ENCODE measurements around the gene OR10G4. TPM values are rescaled to one million over a fixed set of nuclear protein-coding genes. Genes with fewer than 3 reads are reported as not detected.
"Not testable (repeated sequence)": the region's sequence is repeated elsewhere in the genome, so short reads cannot be mapped to it uniquely, and the experiment has no call there.

The OR10G4 gene
- total and polyA plus RNA-seq, 4 donors, result not detected

GRCh38 chr11:123977731-123978347 is 35.0 kb upstream of the OR10G4 start, which contains the start of gene OR10S1:
TSS of gene OR10S1 (minus strand) at chr11:123977781. CDS start at chr11:123977664, 117 bp downstream.
- no peak for ATAC-seq (ENCODE audit: insufficient read depth, low FRiP score)
- no peak within 1 kb of the TSS for H3K27ac ChIP-seq (ENCODE audit: low read depth in 1 of 2, low read length in 1 of 2)
- no peaks in the 10 kb centered on the region for H3K27me3 ChIP-seq (ENCODE audit: control insufficient read depth in 3 of 3, insufficient read depth in 3 of 3, low read length in 2 of 3)
- TF ChIP-seq CTCF (IDR thresholded peaks at IDR 0.05; ENCODE audit: control extremely low read depth, extremely low read depth), result no peak
- no peaks in the 10 kb centered on the region for H3K36me3 ChIP-seq (ENCODE audit: control insufficient read depth in 4 of 4, insufficient read depth in 4 of 4, low read length in 4 of 4)
- H3K4me3 ChIP-seq, result no peak within 1 kb of the TSS
- no peaks in the 10 kb centered on the region for H3K4me1 ChIP-seq (ENCODE audit: control insufficient read depth in 5 of 5, insufficient read depth in 5 of 5, low read length in 5 of 5)
- DNase-seq, result no peak
- H3K9me3 ChIP-seq (ENCODE audit: control insufficient read depth in 4 of 4, insufficient read depth in 3 of 4, low read length in 3 of 4), result peaks cover 0 to 5% (median 0%) of the 10 kb centered on the region in 4 donors
- no peak within 1 kb of the TSS for H3K9ac ChIP-seq (ENCODE audit: insufficient read depth in 1 of 2, low read length in 2 of 2)

- no peaks in the 10 kb centered on the region for H3K27me3 ChIP-seq (ENCODE audit: control insufficient read depth in 3 of 3, insufficient read depth in 3 of 3, low read length in 2 of 3)
- DNase-seq, result no peak
- H3K27ac ChIP-seq (ENCODE audit: low read depth in 1 of 2, low read length in 1 of 2), result no peak overlapping the region
- WGBS, 2 donors, result 85 to 87% methylated on average over 5 of the region's 5 CpGs
- TF ChIP-seq CTCF (IDR thresholded peaks at IDR 0.05; ENCODE audit: control extremely low read depth, extremely low read depth), result no peak
- no peaks in the 10 kb centered on the region for H3K4me1 ChIP-seq (ENCODE audit: control insufficient read depth in 5 of 5, insufficient read depth in 5 of 5, low read length in 5 of 5)
- H3K9me3 ChIP-seq (ENCODE audit: control insufficient read depth in 4 of 4, insufficient read depth in 3 of 4, low read length in 3 of 4), result peaks cover 0 to 5% (median 0%) of the 10 kb centered on the region in 4 donors
- no peak overlapping the region for H3K9ac ChIP-seq (ENCODE audit: insufficient read depth in 1 of 2, low read length in 2 of 2)
- no peaks in the 10 kb centered on the region for H3K36me3 ChIP-seq (ENCODE audit: control insufficient read depth in 4 of 4, insufficient read depth in 4 of 4, low read length in 4 of 4)
- ATAC-seq (ENCODE audit: insufficient read depth, low FRiP score), result no peak
- H3K4me3 ChIP-seq, result no peak overlapping the region
Observed at GRCh38 chr11:123979311-123979710, 33.5 kb upstream of the OR10G4 start.

- ATAC-seq (ENCODE audit: insufficient read depth, low FRiP score) (no peak), DNase-seq (no peak)
- Histone ChIP-seq H3K36me3 (ENCODE audit: control insufficient read depth in 4 of 4, insufficient read depth in 4 of 4, low read length in 4 of 4) (no peaks in the 10 kb centered on the region), H3K27ac (ENCODE audit: low read depth in 1 of 2, low read length in 1 of 2) (no peak within 1 kb of the TSS), H3K9me3 (ENCODE audit: control insufficient read depth in 4 of 4, insufficient read depth in 3 of 4, low read length in 3 of 4) (no peaks in the 10 kb centered on the region), H3K9ac (ENCODE audit: insufficient read depth in 1 of 2, low read length in 2 of 2) (no peak within 1 kb of the TSS), H3K4me3 (no peak within 1 kb of the TSS), H3K4me1 (ENCODE audit: control insufficient read depth in 5 of 5, insufficient read depth in 5 of 5, low read length in 5 of 5) (no peaks in the 10 kb centered on the region), H3K27me3 (ENCODE audit: control insufficient read depth in 3 of 3, insufficient read depth in 3 of 3, low read length in 2 of 3) (no peaks in the 10 kb centered on the region)
- 74 to 91% methylated on average over 1 of the region's 1 CpG for WGBS, 2 donors
- no peak for TF ChIP-seq CTCF (IDR thresholded peaks at IDR 0.05; ENCODE audit: control extremely low read depth, extremely low read depth)
Observed at GRCh38 chr11:123995119-123995518, 17.7 kb upstream of the OR10G4 start, which contains the start of gene OR10G6. TSS of gene OR10G6 (minus strand) at chr11:123995161. CDS start at chr11:123995161, 0 bp downstream.

- not testable (repeated sequence) for DNase-seq; H3K27me3 ChIP-seq (ENCODE audit: control insufficient read depth in 3 of 3, insufficient read depth in 3 of 3, low read length in 2 of 3)
- whole genome bisulfite sequencing, 2 donors, result 93% methylated on average over 7 of the region's 9 CpGs
Observed at GRCh38 chr11:124015837-124016236, 3.0 kb downstream of the OR10G4 start.

More at GRCh38 chr11:124015837-124016236, 3.0 kb downstream of the OR10G4 start:
- not testable (repeated sequence) for H3K27ac ChIP-seq (ENCODE audit: low read depth in 1 of 2, low read length in 1 of 2); H3K4me1 ChIP-seq (ENCODE audit: control insufficient read depth in 5 of 5, insufficient read depth in 5 of 5, low read length in 5 of 5); H3K36me3 ChIP-seq (ENCODE audit: control insufficient read depth in 4 of 4, insufficient read depth in 4 of 4, low read length in 4 of 4); H3K4me3 ChIP-seq; H3K9ac ChIP-seq (ENCODE audit: insufficient read depth in 1 of 2, low read length in 2 of 2); ATAC-seq (ENCODE audit: insufficient read depth, low FRiP score); H3K9me3 ChIP-seq (ENCODE audit: control insufficient read depth in 4 of 4, insufficient read depth in 3 of 4, low read length in 3 of 4)
